Breast epithelium (tissue), 4 donors: ENCODE data around the gene CRYBG1. TPM values are rescaled to one million over a fixed set of nuclear protein-coding genes. Genes with fewer than 3 reads are reported as not detected.

Experiments
- DNase-seq, 2 donors: peaks; one replicate each; pipeline ENCODE4 v3.0.0-alpha.2; 2019; ENCODE audit warnings: low spot score in 2 of 2
- H3K27ac ChIP-seq, 2 donors: fragments of 200-600 bp; sonication (generic) in 1 of 2; one replicate each; pipeline ENCODE4 v1.5.1; 2016 to 2019; ENCODE audit warnings: mild to moderate bottlenecking in 1 of 2
- H3K27me3 ChIP-seq, 2 donors: fragments of 200-600 bp; sonication (generic) in 1 of 2; one replicate each; pipeline versions ENCODE4 v1.5.1 to v1.6.0; 2017 to 2019; ENCODE audit warnings: control low read depth in 1 of 2, mild to moderate bottlenecking in 1 of 2
- H3K36me3 ChIP-seq: fragments of 200-600 bp; one replicate; pipeline ENCODE4 v1.5.1; 2019
- H3K4me1 ChIP-seq, 2 donors: fragments of 200-600 bp; sonication (generic); one replicate each; pipeline ENCODE4 v1.5.1; 2016 to 2019; ENCODE audit warnings: control low read depth in 1 of 2
- H3K4me3 ChIP-seq, 3 donors: fragments of 200-600 bp; sonication (generic); 1 replicate in 2 of 3; 2 replicates in 1 of 3; pipeline ENCODE4 v1.5.1; 2016 to 2019; ENCODE audit warnings: mild to moderate bottlenecking in 3 of 3, moderate library complexity in 2 of 3
- H3K9me3 ChIP-seq, 2 donors: fragments of 200-600 bp; sonication (generic) in 1 of 2; one replicate each; pipeline ENCODE4 v1.5.1; 2016 to 2019; ENCODE audit warnings: control low read depth in 1 of 2
- POLR2A ChIP-seq: fragments of 450-650 bp; IDR thresholded peaks from one replicate; pipeline ENCODE4 v1.6.1; 2016; ENCODE audit warnings: antibody characterized with exemption, mild to moderate bottlenecking, moderate library complexity
- POLR2AphosphoS5 ChIP-seq, 3 donors: sonication (generic); formaldehyde crosslinking; IDR thresholded peaks; one replicate each; pipeline ENCODE4 v1.6.1; 2017; ENCODE audit warnings: antibody characterized with exemption in 3 of 3
- intact Hi-C: fragments of 100-400 bp; cut with DNase I; formaldehyde crosslinking; loops from one replicate; pipeline ENCODE4 v1.15.1; 2023; ENCODE audit warnings: low total_unique reads
- total RNA-seq, 3 donors: library from RNA; depleted of rRNA; stranded (reverse); fragments of >200 nt; gene quantifications; one replicate each; pipeline ENCODE4 v1.1.0, GENCODE V29; 2016
- TF ChIP-seq, protein P1 (sequence below), 3 donors: fragments of 450-650 bp; IDR thresholded peaks; one replicate each; pipeline ENCODE4 v1.5.1; 2016 to 2017; ENCODE audit warnings: antibody characterized with exemption in 3 of 3, mild to moderate bottlenecking in 3 of 3, moderate library complexity in 3 of 3

Gene CRYBG1
- total RNA-seq, 3 donors from 2014 or later = 30.9 to 142 (median 38.3) TPM

DNA sequence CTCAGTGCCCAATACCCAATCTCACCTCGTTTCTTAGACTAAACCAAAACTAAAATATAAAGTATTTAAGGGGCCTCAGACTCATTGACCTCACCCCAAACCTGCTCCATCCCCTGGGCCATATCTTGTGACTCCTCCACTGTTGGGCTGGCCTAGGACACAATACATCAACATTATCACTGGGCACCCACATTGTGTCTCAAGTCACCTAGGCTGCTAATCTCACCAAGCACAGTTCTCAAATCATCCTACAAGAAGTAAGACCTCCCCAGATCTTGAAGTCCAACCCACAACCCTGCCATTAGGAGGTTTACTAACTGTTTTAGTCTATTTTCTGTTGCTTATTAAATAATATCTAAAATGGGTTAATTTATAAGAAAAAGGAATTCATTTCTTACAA lies 96.2 kb downstream of the CRYBG1 start:
- Histone ChIP-seq H3K27me3 (no peaks in the 10 kb centered on the region), H3K9me3 (no peaks in the 10 kb centered on the region), H3K36me3 (no peaks in the 10 kb centered on the region), H3K4me1 (no peaks in the 10 kb centered on the region), H3K4me3 (no peak overlapping the region), H3K27ac (no peak overlapping the region)
- TF ChIP-seq POLR2AphosphoS5 (IDR thresholded peaks at IDR 0.05) (no peak), POLR2A (no peak)
- TF ChIP-seq, protein P1, sequence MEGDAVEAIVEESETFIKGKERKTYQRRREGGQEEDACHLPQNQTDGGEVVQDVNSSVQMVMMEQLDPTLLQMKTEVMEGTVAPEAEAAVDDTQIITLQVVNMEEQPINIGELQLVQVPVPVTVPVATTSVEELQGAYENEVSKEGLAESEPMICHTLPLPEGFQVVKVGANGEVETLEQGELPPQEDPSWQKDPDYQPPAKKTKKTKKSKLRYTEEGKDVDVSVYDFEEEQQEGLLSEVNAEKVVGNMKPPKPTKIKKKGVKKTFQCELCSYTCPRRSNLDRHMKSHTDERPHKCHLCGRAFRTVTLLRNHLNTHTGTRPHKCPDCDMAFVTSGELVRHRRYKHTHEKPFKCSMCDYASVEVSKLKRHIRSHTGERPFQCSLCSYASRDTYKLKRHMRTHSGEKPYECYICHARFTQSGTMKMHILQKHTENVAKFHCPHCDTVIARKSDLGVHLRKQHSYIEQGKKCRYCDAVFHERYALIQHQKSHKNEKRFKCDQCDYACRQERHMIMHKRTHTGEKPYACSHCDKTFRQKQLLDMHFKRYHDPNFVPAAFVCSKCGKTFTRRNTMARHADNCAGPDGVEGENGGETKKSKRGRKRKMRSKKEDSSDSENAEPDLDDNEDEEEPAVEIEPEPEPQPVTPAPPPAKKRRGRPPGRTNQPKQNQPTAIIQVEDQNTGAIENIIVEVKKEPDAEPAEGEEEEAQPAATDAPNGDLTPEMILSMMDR (IDR thresholded peaks at IDR 0.05) = no peak
- DNase-seq = no peak
- intact Hi-C loops = no loop called here

DNA sequence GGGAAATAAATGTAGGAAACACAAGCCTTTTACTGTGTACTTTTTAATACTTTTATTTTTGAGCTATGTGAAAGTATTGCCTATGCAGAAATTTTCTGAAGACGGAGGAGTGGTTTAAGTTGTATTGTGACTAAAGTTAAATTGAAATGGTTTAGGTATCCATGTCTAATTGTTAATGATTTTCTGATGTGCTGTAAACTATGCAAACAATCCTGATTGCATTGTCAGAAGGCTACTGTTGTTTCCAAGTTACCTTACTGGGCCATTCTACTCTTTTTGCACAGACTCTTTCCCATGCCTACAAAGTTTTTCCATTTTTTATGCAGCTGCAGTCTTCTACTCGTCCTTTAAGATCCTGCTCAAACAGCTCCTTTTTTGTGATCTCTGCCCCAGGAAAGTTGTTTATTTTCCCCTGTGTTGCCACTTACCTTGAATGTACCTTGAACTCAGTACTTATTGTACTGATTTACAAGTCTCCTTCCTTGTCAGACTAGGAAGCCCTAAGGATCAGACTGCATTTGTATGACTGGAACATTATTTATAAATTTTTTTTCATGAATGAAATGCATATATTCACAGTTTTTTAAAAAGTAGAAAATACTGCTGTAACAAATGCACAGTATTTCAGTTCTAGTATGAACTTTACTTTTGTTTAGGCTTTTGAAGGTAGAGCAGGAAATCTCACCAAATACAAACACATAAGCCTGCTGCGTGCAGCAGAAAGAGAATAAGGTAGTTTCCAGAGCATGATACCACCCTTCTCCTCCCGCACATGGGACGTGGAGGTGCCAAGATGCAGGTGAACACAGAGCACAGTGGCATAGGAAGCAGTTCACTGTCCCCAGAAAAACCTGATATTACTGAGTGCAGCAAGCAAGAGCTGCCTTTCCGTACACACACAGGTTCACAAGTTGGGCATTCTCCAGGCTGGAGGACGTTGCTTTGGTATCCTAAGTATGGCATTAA lies 97.8 kb downstream of the CRYBG1 start:
- no peak for DNase-seq
- Histone ChIP-seq H3K27ac (no peak overlapping the region), H3K27me3 (no peaks in the 10 kb centered on the region), H3K9me3 (no peaks in the 10 kb centered on the region), H3K4me1 (no peaks in the 10 kb centered on the region), H3K4me3 (no peak overlapping the region), H3K36me3 (no peaks in the 10 kb centered on the region)
- intact Hi-C loops = no loop called here
- TF ChIP-seq POLR2A (no peak), POLR2AphosphoS5 (IDR thresholded peaks at IDR 0.05) (no peak)
- TF ChIP-seq, protein P1 (IDR thresholded peaks at IDR 0.05) = no peak

DNA sequence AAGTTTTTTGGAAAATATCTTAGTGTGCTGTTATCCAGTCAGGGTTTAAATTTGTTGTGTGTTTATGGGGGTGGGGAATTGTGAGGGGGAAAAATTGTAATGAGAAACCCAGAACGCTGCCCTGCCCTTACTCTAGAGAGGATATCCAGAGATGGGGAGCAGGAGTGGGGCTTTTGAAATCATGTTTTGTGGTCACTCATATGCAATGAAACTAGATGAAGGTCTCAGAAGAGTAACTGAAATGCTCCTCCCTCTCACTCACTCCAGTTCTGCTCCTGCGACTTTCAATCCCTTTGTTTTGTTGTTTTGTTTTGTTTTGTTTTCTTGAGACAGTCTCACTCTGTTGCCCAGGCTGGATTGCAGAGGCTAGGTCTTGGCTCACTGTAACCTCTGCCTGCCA lies 100.0 kb downstream of the CRYBG1 start:
- no peaks in the 10 kb centered on the region for H3K9me3 ChIP-seq

DNA sequence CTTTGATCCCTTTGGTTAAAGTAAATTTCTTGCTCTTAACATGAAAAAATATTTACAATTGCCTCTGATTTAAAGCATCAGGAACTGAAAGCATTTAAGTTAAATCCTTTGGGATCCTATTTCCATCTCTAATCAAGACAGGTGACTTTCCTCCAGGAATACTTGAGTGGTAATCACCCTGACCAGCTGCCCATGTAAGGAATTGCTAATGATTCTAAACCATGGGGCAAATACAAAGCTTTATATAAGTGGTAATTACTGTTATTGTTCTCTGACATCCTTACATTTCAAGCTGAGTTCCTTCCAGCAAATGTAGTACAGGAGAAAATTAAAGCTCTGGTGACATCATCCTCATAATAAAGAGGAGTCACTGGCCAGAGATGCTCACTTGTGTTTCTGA lies 100.6 kb downstream of the CRYBG1 start:
- intact Hi-C loops = no loop called here
- Histone ChIP-seq H3K4me1 (no peaks in the 10 kb centered on the region), H3K27me3 (no peaks in the 10 kb centered on the region), H3K9me3 (no peaks in the 10 kb centered on the region), H3K4me3 (no peak overlapping the region), H3K27ac (no peak overlapping the region), H3K36me3 (no peaks in the 10 kb centered on the region)
- TF ChIP-seq POLR2AphosphoS5 (IDR thresholded peaks at IDR 0.05) = no peak
- TF ChIP-seq, protein P1 (IDR thresholded peaks at IDR 0.05) = no peak
- no peak for TF ChIP-seq POLR2A
- no peak for DNase-seq

More for the DNA sequence above, 100.0 kb downstream of the CRYBG1 start:
- Histone ChIP-seq H3K27me3 (no peaks in the 10 kb centered on the region), H3K27ac (no peak overlapping the region), H3K4me3 (no peak overlapping the region), H3K4me1 (no peaks in the 10 kb centered on the region), H3K36me3 (no peaks in the 10 kb centered on the region)
- no peak for DNase-seq
- TF ChIP-seq POLR2AphosphoS5 (IDR thresholded peaks at IDR 0.05) = no peak
- TF ChIP-seq, protein P1 (IDR thresholded peaks at IDR 0.05) = no peak
- TF ChIP-seq POLR2A = no peak
- intact Hi-C loops = no loop called here

DNA sequence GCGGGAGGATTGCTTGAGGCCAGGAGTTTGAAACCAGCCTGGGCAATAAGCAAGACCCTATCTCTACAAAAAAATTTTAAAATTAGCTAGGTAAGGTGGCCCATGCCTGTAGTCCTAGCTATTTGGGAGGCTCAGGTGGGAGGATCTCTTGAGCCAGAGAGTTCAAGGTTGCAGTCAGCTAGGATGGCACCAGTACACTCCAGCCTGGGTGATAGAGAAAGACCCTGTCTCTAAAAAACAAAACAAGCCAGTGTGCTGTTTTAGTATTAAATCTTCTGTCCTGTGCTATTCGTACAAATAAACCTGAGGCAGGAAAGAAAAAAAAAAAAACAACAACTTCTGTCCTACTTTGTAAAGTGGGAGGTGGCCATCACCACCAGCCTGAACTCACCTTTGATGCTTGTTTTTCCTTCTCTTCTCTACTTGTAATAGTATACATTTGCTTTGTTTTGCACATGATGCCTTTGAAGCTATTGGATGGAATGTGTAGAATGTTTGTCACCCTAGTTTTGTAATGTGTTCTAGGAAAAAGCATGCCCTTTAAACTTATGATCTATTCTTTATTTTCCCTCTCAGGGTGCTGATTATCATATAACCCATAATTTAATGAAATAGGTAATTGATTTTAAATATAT lies 102.5 kb downstream of the CRYBG1 start:
- no peak overlapping the region for H3K27ac ChIP-seq
- no peaks in the 10 kb centered on the region for H3K27me3 ChIP-seq
- H3K4me1 ChIP-seq = no peaks in the 10 kb centered on the region
- no peak overlapping the region for H3K4me3 ChIP-seq
- TF ChIP-seq, protein P1 (IDR thresholded peaks at IDR 0.05) = no peak
- TF ChIP-seq POLR2AphosphoS5 (IDR thresholded peaks at IDR 0.05) (no peak), POLR2A (no peak)
- H3K36me3 ChIP-seq = no peaks in the 10 kb centered on the region
- DNase-seq = no peak
- intact Hi-C loops = no loop called here
- H3K9me3 ChIP-seq = no peaks in the 10 kb centered on the region
